Breast epithelium (tissue), 3 donors: ENCODE results near the gene PSKH1.

ENCODE experiments used
- CTCF ChIP-seq, 3 donors: fragments of 450-650 bp; IDR thresholded peaks; one replicate each; pipeline ENCODE4 v1.5.1; 2016 to 2017; ENCODE audit warnings: antibody characterized with exemption in 3 of 3, mild to moderate bottlenecking in 3 of 3, moderate library complexity in 3 of 3
- POLR2AphosphoS5 ChIP-seq, 3 donors: sonication (generic); formaldehyde crosslinking; IDR thresholded peaks; one replicate each; pipeline ENCODE4 v1.6.1; 2017; ENCODE audit warnings: antibody characterized with exemption in 3 of 3

- TF ChIP-seq CTCF (IDR thresholded peaks at IDR 0.05), result no peak
- TF ChIP-seq POLR2AphosphoS5 (IDR thresholded peaks at IDR 0.05), result no peak
Measured at GRCh38 chr16:67901734-67902133, 8.7 kb downstream of the PSKH1 start.
